Adrenal gland (tissue), 12 donors: ENCODE results near the gene TBX1. TPM values are rescaled to one million over a fixed set of nuclear protein-coding genes. Genes with fewer than 3 reads are reported as not detected.

Source experiments
- DNase-seq, 7 donors: peaks; one replicate each; pipeline ENCODE4 v3.0.0-alpha.2; 2019 to 2020
- H3K27ac ChIP-seq, 5 donors: fragments of 200-600 bp; sonication (generic) in 4 of 5; 1 replicate in 3 of 5; 2 replicates in 2 of 5; pipeline versions ENCODE4 v1.5.1 to v1.8.0; 2016 to 2020; ENCODE audit warnings: mild to moderate bottlenecking in 1 of 5
- H3K27me3 ChIP-seq: fragments of 200-600 bp; 2 replicates; pipeline ENCODE4 v1.8.0; 2021
- H3K36me3 ChIP-seq, 2 donors: fragments of 200-600 bp; replicated peaks in 1 of 2; 1 replicate in 1 of 2; 2 replicates in 1 of 2; pipeline versions ENCODE4 v1.5.1 to v1.8.0; 2018 to 2022
- H3K4me1 ChIP-seq, 2 donors: fragments of 200-600 bp; replicated peaks in 1 of 2; 1 replicate in 1 of 2; 2 replicates in 1 of 2; pipeline versions ENCODE4 v1.5.1 to v1.8.0; 2018 to 2021
- H3K4me3 ChIP-seq, 4 donors: fragments of 200-600 bp; sonication (generic) in 3 of 4; one replicate each; pipeline ENCODE4 v1.5.1; 2016 to 2018
- H3K9me3 ChIP-seq, 3 donors: fragments of 200-600 bp; sonication (generic) in 1 of 3; replicated peaks in 1 of 3; 1 replicate in 2 of 3; 2 replicates in 1 of 3; pipeline versions ENCODE4 v1.5.1 to v1.8.0; 2016 to 2021
- POLR2A ChIP-seq, 2 donors: fragments of 450-650 bp; IDR thresholded peaks; one replicate each; pipeline ENCODE4 v1.6.1; 2017; ENCODE audit warnings: antibody characterized with exemption in 2 of 2, mild to moderate bottlenecking in 2 of 2, moderate library complexity in 1 of 2
- WGBS, 4 donors: extraction: QIAGEN DNeasy Blood & Tissue Kit in 2 of 4; methylation state at CpG; one replicate each; pipeline versions ENCODE4 v1.1.5 to v1.1.7; 2013 to 2017; 5-methylcytosine and 5-hydroxymethylcytosine counted together
- intact Hi-C, 2 donors: fragments of 100-400 bp; cut with DNase I; formaldehyde crosslinking; loops; one replicate each; pipeline versions ENCODE4 v1.14.1 to v1.15.0; 2022 to 2023
- polyA plus RNA-seq, 3 donors: library from polyadenylated mRNA; stranded (reverse); fragments of 200-250 nt in 2 of 3; fragments of 350-450 nt in 1 of 3; fragmentation: Illumina TruSeq in 1 of 3; extraction: RNeasy Lipid Tissue Mini Kit (QIAGEN cat#74804) in 1 of 3; gene quantifications; one replicate each; pipeline ENCODE4 v1.2.3, GENCODE V29; 2013 to 2014
- total RNA-seq, 9 donors: library from RNA; depleted of rRNA in 4 of 9; stranded (reverse); fragments of >200 nt in 4 of 9; fragments of 120-200 nt in 1 of 9; fragmentation: NEBNext Ultra II Directional in 1 of 9; extraction: Animal tissue kit (Norgen Biotek cat#: 25700) in 1 of 9; gene quantifications; one replicate each; pipeline versions ENCODE4 v1.1.0 to v1.2.4, GENCODE V29; 2013 to 2023
- TF ChIP-seq, protein P1 (sequence below), 6 experiments: fragments of 450-650 bp in 4 of 6; fragments of 200-600 bp in 2 of 6; sonication (generic) in 1 of 6; IDR thresholded peaks; 1 replicate in 5 of 6; 2 replicates in 1 of 6; pipeline versions ENCODE4 v1.5.1 to v1.8.0; 2016 to 2021; ENCODE audit warnings: antibody characterized with exemption in 6 of 6, mild to moderate bottlenecking in 2 of 6, moderate library complexity in 1 of 6
- donor health status: healthy with polysubstance abuse.
- donor health status: Bipolar disorder and iron deficiency.
- donor health status: DM: yes; HTN: yes; CAD: no.
- donor health status: DM: no; HTN: no; CAD: no.
- donor health status: DM: no; HTN: no; CAD: no.
- donor health status: DM: yes; HTN: yes; CAD: no.

Gene TBX1
- total and polyA plus RNA-seq, 12 donors, result 0.11 to 10.1 (median 1.1) TPM; not detected in 3

DNA sequence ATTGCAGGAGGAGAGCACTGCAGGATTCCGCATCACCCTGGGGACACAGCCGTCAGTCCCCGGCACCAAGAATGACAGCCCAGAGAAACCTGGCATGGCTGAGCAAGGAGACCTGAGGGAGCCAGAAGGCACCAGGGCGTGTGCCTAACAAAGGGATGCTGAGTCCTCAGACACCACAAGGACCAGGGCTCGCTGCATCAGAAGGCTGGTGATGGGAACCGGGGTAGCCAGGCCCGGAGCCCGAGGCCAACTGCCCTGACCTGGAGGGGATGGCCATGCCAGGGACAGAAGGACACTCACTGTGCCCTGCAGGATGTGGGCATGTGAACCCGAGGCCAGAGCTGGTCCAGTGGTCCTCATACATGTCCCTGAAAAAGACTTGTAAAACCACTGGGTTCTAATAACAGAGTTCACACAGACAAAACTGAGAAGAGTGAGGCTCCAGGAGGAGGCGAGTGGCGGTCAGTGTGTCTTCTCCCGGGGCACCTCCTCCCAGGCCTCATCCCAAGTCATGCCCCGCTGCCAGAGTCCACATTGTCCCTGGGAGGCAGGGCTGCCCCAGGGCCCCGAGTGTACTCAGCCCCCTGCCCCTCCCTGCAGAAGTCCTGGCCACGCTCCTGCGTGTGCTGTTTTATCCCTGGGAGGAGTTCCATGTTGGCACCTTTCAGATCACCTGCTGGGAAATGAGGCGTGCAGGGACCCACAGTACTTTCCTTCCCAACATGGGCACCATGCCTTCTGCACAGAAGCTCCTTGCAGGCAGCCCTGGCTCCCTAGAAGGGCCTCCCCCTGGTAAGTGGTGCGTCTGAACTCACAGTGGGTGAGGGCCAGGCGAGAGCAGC lies 42.5 kb downstream of the TBX1 start:
- no peak for DNase-seq
- H3K36me3 ChIP-seq, result no peaks in the 10 kb centered on the region
- no peak overlapping the region for H3K27ac ChIP-seq
- no peaks in the 10 kb centered on the region for H3K4me1 ChIP-seq
- no peak overlapping the region for H3K4me3 ChIP-seq
- intact Hi-C loops, result no loop called here
- TF ChIP-seq POLR2A (IDR thresholded peaks at IDR 0.05), result no peak
- TF ChIP-seq, protein P1, sequence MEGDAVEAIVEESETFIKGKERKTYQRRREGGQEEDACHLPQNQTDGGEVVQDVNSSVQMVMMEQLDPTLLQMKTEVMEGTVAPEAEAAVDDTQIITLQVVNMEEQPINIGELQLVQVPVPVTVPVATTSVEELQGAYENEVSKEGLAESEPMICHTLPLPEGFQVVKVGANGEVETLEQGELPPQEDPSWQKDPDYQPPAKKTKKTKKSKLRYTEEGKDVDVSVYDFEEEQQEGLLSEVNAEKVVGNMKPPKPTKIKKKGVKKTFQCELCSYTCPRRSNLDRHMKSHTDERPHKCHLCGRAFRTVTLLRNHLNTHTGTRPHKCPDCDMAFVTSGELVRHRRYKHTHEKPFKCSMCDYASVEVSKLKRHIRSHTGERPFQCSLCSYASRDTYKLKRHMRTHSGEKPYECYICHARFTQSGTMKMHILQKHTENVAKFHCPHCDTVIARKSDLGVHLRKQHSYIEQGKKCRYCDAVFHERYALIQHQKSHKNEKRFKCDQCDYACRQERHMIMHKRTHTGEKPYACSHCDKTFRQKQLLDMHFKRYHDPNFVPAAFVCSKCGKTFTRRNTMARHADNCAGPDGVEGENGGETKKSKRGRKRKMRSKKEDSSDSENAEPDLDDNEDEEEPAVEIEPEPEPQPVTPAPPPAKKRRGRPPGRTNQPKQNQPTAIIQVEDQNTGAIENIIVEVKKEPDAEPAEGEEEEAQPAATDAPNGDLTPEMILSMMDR (IDR thresholded peaks at IDR 0.05), result no peak
- no peaks in the 10 kb centered on the region for H3K27me3 ChIP-seq
- WGBS, 4 donors, result 93 to 96% (median 94%) methylated on average over 12 to 19 of the region's 19 CpGs
- no peaks in the 10 kb centered on the region for H3K9me3 ChIP-seq

- intact Hi-C loops, result no loop called here
- Histone ChIP-seq H3K4me3 (no peak overlapping the region), H3K27me3 (no peaks in the 10 kb centered on the region), H3K9me3 (no peaks in the 10 kb centered on the region), H3K27ac (no peak overlapping the region), H3K4me1 (no peaks in the 10 kb centered on the region), H3K36me3 (no peaks in the 10 kb centered on the region)
- WGBS, 4 donors, result 95 to 99% (median 95%) methylated on average over 7 to 8 of the region's 8 CpGs; no CpG with 5 or more reads in 1 of the 4 donors
- DNase-seq, result no peak
- TF ChIP-seq, protein P1 (IDR thresholded peaks at IDR 0.05), result no peak
- no peak for TF ChIP-seq POLR2A (IDR thresholded peaks at IDR 0.05)
These were observed 43.2 kb downstream of the TBX1 start for GRCh38 chr22:19803736-19804267.

GRCh38 chr22:19805821-19806212 lies 45.2 kb downstream of the TBX1 start:
- no peaks in the 10 kb centered on the region for H3K36me3 ChIP-seq
- TF ChIP-seq, protein P1 (IDR thresholded peaks at IDR 0.05), result no peak
- no peak for TF ChIP-seq POLR2A (IDR thresholded peaks at IDR 0.05)
- no peak overlapping the region for H3K27ac ChIP-seq
- H3K27me3 ChIP-seq, result no peaks in the 10 kb centered on the region
- no peaks in the 10 kb centered on the region for H3K4me1 ChIP-seq
- WGBS, 4 donors, result 83 to 96% (median 91%) methylated on average over 7 to 8 of the region's 8 CpGs
- H3K4me3 ChIP-seq, result no peak overlapping the region
- H3K9me3 ChIP-seq, result no peaks in the 10 kb centered on the region
- DNase-seq, result peak in 1 of 7 donors; percentile 5
- intact Hi-C loops, result no loop called here

- Histone ChIP-seq H3K27me3 (no peaks in the 10 kb centered on the region), H3K4me3 (no peak overlapping the region), H3K36me3 (no peaks in the 10 kb centered on the region), H3K27ac (no peak overlapping the region), H3K4me1 (no peaks in the 10 kb centered on the region), H3K9me3 (no peaks in the 10 kb centered on the region)
- peak in 1 of 7 donors; percentile 12 for DNase-seq
- intact Hi-C loops, result no loop called here
- 80 to 92% (median 83%) methylated on average over 29 to 38 of the region's 38 CpGs for WGBS, 4 donors
- no peak for TF ChIP-seq POLR2A (IDR thresholded peaks at IDR 0.05)
- TF ChIP-seq, protein P1 (IDR thresholded peaks at IDR 0.05), result no peak
These were observed 45.9 kb downstream of the TBX1 start for GRCh38 chr22:19806213-19807160.
